ENCODE results near the gene CALD1.

CALD1 gene

DNA sequence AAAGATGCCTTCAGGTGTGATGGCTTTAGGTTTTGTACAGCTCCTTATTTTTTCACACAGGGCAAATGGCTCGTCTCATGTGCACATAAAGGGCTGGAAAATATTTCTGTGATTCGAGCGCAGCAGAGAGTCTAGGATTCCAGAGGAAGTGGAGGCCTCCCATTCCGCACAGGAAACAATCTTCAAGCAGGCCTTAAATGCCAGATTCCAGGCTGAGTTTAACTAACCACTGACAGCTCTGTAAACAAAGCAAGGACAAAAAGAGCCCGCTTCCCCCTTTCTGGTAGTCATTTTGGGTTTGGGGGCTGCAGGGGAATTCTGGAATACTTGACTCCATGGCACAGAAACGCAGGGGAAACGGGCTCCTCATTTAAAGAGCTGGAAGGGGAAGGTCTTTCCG is 87.2 kb downstream of the CALD1 start:
- ChIA-PET POLR2A (ENCODE audit: low non-redundant PET) (no interaction called here), CTCF (interaction anchor here (0.7 kb wide), 1 partner anchor 74 kb away, joined by 5 read pairs; no protein-coding TSS in a partner anchor)
- no peak for DNase-seq (ENCODE audit: low spot score)
- TF ChIP-seq, protein P1, sequence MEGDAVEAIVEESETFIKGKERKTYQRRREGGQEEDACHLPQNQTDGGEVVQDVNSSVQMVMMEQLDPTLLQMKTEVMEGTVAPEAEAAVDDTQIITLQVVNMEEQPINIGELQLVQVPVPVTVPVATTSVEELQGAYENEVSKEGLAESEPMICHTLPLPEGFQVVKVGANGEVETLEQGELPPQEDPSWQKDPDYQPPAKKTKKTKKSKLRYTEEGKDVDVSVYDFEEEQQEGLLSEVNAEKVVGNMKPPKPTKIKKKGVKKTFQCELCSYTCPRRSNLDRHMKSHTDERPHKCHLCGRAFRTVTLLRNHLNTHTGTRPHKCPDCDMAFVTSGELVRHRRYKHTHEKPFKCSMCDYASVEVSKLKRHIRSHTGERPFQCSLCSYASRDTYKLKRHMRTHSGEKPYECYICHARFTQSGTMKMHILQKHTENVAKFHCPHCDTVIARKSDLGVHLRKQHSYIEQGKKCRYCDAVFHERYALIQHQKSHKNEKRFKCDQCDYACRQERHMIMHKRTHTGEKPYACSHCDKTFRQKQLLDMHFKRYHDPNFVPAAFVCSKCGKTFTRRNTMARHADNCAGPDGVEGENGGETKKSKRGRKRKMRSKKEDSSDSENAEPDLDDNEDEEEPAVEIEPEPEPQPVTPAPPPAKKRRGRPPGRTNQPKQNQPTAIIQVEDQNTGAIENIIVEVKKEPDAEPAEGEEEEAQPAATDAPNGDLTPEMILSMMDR (conservative IDR thresholded peaks at IDR 0.05; ENCODE audit: low read depth), result no peak
- no peak overlapping the region for H3K27ac ChIP-seq

- ChIA-PET POLR2A (ENCODE audit: low non-redundant PET) (no interaction called here), CTCF (no interaction called here)
- DNase-seq (ENCODE audit: low spot score), result no peak
- TF ChIP-seq, protein P1 (conservative IDR thresholded peaks at IDR 0.05; ENCODE audit: low read depth), result no peak
- no peak overlapping the region for H3K27ac ChIP-seq
These were observed 90.7 kb downstream of the CALD1 start for GRCh38 chr7:134870156-134870555.

DNA sequence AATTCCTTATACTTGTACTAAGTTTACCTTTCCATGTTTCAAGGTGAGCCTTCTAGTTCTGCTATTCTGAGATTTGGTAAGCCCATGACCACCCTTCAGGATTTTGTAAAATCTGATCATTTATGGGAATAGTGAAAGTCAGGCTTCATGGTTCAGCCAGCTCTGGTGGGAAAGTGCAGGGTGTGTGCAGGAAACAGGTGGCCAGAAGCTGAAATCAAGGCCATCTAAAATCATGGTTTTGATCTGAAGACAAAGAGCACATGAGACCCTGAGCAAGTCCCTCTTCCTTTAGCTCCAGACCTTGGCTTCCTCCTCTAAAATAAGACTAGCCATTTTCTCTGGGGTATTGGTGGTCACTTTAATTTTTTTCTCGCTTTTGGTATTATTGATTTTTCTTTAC is 91.3 kb downstream of the CALD1 start:
- no peak overlapping the region for H3K27ac ChIP-seq
- TF ChIP-seq, protein P1 (conservative IDR thresholded peaks at IDR 0.05; ENCODE audit: low read depth), result no peak
- POLR2A ChIA-PET (ENCODE audit: low non-redundant PET), result no interaction called here
- DNase-seq (ENCODE audit: low spot score), result no peak
- CTCF ChIA-PET, result interaction anchor here (0.5 kb wide), 1 partner anchor 988 kb away, joined by 5 read pairs; no protein-coding TSS in a partner anchor

- ChIA-PET POLR2A (ENCODE audit: low non-redundant PET) (no interaction called here), CTCF (no interaction called here)
- no peak for DNase-seq (ENCODE audit: low spot score)
- H3K27ac ChIP-seq, result no peak overlapping the region
- TF ChIP-seq, protein P1 (conservative IDR thresholded peaks at IDR 0.05; ENCODE audit: low read depth), result no peak
These were observed 93.8 kb downstream of the CALD1 start for GRCh38 chr7:134873253-134873652.

GRCh38 chr7:134874407-134874806 is 95.0 kb downstream of the CALD1 start:
- TF ChIP-seq, protein P1 (conservative IDR thresholded peaks at IDR 0.05; ENCODE audit: low read depth), result no peak
- H3K27ac ChIP-seq, result no peak overlapping the region
- DNase-seq (ENCODE audit: low spot score), result no peak
- POLR2A ChIA-PET (ENCODE audit: low non-redundant PET), result no interaction called here
- CTCF ChIA-PET, result no interaction called here

DNA sequence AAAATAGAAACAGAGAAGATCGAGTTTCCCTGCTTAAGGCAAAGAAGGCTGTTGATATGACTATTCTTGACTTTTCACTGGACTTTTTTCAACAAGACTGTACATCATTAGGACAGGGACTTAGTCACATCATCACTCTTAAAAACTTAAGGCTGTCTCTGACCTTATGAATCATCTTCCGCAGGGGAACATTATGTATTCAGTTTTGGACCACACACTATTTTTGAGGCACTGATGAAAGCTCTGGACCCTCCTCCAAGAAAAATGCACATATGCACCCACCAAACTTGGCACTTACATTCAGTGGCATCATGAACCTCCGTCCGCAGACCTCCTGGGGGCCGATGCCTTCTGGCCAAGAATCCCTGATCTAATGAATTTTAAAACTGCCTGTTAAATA is 96.4 kb downstream of the CALD1 start:
- H3K27ac ChIP-seq, result no peak overlapping the region
- POLR2A ChIA-PET (ENCODE audit: low non-redundant PET), result no interaction called here
- no peak for DNase-seq (ENCODE audit: low spot score)
- TF ChIP-seq, protein P1 (conservative IDR thresholded peaks at IDR 0.05; ENCODE audit: low read depth), result no peak
- CTCF ChIA-PET, result interaction anchor here (0.7 kb wide), 1 partner anchor 151 kb away, joined by 3 read pairs; no protein-coding TSS in a partner anchor
